ENCODE results near the gene MELTF. TPM values are rescaled to one million over a fixed set of nuclear protein-coding genes. Genes with fewer than 3 reads are reported as not detected.
A peak's percentile ranks its signal among the peaks of the same experiment; 100 is the strongest.

The MELTF gene
- total and polyA plus RNA-seq, 2 donors (not counting 1 experiment from before 2014, with no cell fraction given) = 0.13 to 2.9 TPM

GRCh38 chr3:197023998-197024651, 5.5 kb downstream of the MELTF start:
- H3K79me2 ChIP-seq (ENCODE audit: control insufficient read depth, insufficient read depth, low read length) = no peaks in the 10 kb centered on the region
- 77% methylated on average over 22 of the region's 36 CpGs for WGBS (ENCODE audit: insufficient coverage)
- no peak for ATAC-seq (ENCODE audit: low read depth)
- no peaks in the 10 kb centered on the region for H3K36me3 ChIP-seq (replicated peaks in 1 of 2; ENCODE audit: control extremely low read depth in 1 of 2, control insufficient read depth in 1 of 2, extremely low read depth in 1 of 2, insufficient read depth in 2 of 2, low read length in 1 of 2)
- H3K9me3 ChIP-seq (ENCODE audit: control extremely low read depth in 1 of 3, control insufficient read depth in 2 of 3, insufficient read depth in 1 of 3, low read length in 2 of 3) = peaks cover 0 to 11% (median 0%) of the 10 kb centered on the region in 3 donors
- peaks cover 5% of the 10 kb centered on the region for H4K20me1 ChIP-seq (ENCODE audit: control insufficient read depth, insufficient read depth, low read length, poor library complexity, severe bottlenecking)
- H3K4me1 ChIP-seq (ENCODE audit: control insufficient read depth in 2 of 2, insufficient read depth in 2 of 2, low read length in 2 of 2) = peaks cover 33 to 34% of the 10 kb centered on the region in 2 donors
- CTCF ChIA-PET = interaction anchor here (5.2 kb wide), 1 partner anchor 20 kb away, joined by 45 read pairs; no protein-coding TSS in a partner anchor
- H3K27ac ChIP-seq (ENCODE audit: low read length in 2 of 2) = no peak overlapping the region
- peaks cover 0 to 52% (median 4%) of the 10 kb centered on the region in 4 experiments for H3K27me3 ChIP-seq (replicated peaks in 1 of 4; ENCODE audit: control extremely low read depth in 1 of 4, control insufficient read depth in 3 of 4, insufficient read depth in 4 of 4, low read length in 3 of 4)
- peak overlapping the region in 4 of 5 experiments; percentile 26 to 55 (median 40) for H3K4me3 ChIP-seq (ENCODE audit: control extremely low read depth in 1 of 5, extremely low read depth in 1 of 5, insufficient read depth in 1 of 5, low read depth in 2 of 5, low read length in 4 of 5)
- H3K27ac Mint-ChIP-seq = peak overlapping the region; percentile 97
- no peak overlapping the region for H2AFZ ChIP-seq (ENCODE audit: insufficient read depth, low read depth, low read length, poor library complexity, severe bottlenecking)
- H3K4me1 Mint-ChIP-seq = peaks cover 40% of the 10 kb centered on the region
- POLR2A ChIA-PET = interaction anchor here (2.3 kb wide), 1 partner anchor 21 kb away, joined by 13 read pairs; no protein-coding TSS in a partner anchor
- TF ChIP-seq CTCF (IDR thresholded peaks at IDR 0.05) = no peak
- TF ChIP-seq EZH2 (IDR thresholded peaks at IDR 0.05; ENCODE audit: borderline replicate concordance, insufficient read depth, low read depth, low read length, poor library complexity, severe bottlenecking) = no peak
- peak overlapping the region; percentile 88 for H3K4me2 ChIP-seq (replicated peaks; ENCODE audit: low read depth, low read length, poor library complexity, severe bottlenecking)
- no peaks in the 10 kb centered on the region for H3K9me3 Mint-ChIP-seq (ENCODE audit: insufficient read depth)
- intact Hi-C loops (cut with micrococcal nuclease) = no loop called here
- DNase-seq = peak; percentile 29
- peaks cover 24% of the 10 kb centered on the region for H3K27me3 Mint-ChIP-seq
- H3K9ac ChIP-seq (ENCODE audit: low read length) = peak overlapping the region; percentile 49
- H3K4me3 Mint-ChIP-seq = peak overlapping the region; percentile 92
